Measurements from ENCODE around the gene TEDC1. TPM values are rescaled to one million over a fixed set of nuclear protein-coding genes. Genes with fewer than 3 reads are reported as not detected.

The TEDC1 gene
- total RNA-seq, 1 experiment from 2014 or later: 17.6 TPM

DNA sequence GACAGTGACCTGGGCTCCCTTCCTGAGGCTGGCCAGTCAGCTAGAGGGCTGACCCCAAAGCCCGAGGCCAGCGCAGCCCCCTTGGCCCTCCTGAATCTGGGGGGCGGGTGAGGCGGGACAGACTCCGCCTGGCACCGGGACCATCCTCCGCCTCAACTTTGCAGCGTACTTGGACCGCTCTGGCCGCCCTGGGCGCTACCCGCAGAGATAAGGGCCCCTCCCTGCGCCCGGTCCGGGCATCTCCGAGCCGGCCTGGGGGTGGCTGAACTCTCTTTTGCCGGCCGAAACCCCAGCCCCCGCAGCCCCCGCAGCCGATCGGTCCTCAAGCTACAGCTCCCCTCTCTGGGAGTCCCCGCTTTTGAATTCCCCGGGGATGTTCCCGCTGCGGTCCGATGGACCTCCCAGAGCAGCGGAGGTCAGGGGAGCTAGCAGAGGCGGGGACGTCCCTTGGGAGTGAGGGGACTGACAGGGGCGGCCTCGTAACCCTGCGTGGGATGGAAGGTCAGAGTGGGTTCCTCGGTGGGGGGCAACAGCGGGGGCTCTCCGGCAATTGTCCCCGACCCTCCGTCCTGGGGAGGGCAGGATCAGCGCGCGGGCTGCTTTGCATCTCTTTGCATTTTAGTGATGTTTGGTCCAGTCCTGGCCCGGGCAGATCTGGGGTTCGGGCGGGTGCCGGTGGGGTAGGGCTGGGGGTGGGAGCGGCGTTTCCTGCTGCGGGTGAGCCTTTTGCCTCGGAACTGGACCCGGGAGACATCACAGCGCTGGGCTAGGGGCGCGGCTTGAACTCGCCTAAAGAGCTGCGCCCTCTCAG lies 4.7 kb upstream of the TEDC1 start, which contains the start of gene CRIP1:
Gene CRIP1 (plus strand): TSS at position 724 of the 811 bp plus-strand sequence. CDS start 374 bp downstream, outside the sequence.
- ChIA-PET POLR2A (no interaction called here), CTCF (interaction anchor here (0.6 to 1.1 kb wide), 2 partner anchors 13 to 116 kb away, joined by 3 to 5 read pairs; no protein-coding TSS in a partner anchor)
- Mint-ChIP-seq H3K27ac (ENCODE audit: low read depth, unreplicated experiment) (no peak within 1 kb of the TSS), H3K36me3 (ENCODE audit: insufficient read depth, unreplicated experiment) (peaks cover 14% of the 10 kb centered on the region), H3K9me3 (ENCODE audit: unreplicated experiment) (no peaks in the 10 kb centered on the region), H3K4me1 (ENCODE audit: insufficient read depth, unreplicated experiment) (peaks cover 15% of the 10 kb centered on the region), H3K27me3 (ENCODE audit: insufficient read depth, unreplicated experiment) (no peaks in the 10 kb centered on the region), H3K4me3 (ENCODE audit: unreplicated experiment) (no peak within 1 kb of the TSS)
- intact Hi-C loops (cut with micrococcal nuclease): no loop called here
- no TSS peak for BruUV-seq (replicated peaks)
- DNase-seq (ENCODE audit: unreplicated experiment): no peak
- no peak for TF ChIP-seq CTCF (IDR thresholded peaks at IDR 0.05; ENCODE audit: unreplicated experiment)

GRCh38 chr14:105486974-105487448 lies 4.0 kb upstream of the TEDC1 start:
- no peak overlapping the region for H3K4me3 Mint-ChIP-seq (ENCODE audit: unreplicated experiment)
- POLR2A ChIA-PET: no interaction called here
- no peak for TF ChIP-seq CTCF (IDR thresholded peaks at IDR 0.05; ENCODE audit: unreplicated experiment)

DNA sequence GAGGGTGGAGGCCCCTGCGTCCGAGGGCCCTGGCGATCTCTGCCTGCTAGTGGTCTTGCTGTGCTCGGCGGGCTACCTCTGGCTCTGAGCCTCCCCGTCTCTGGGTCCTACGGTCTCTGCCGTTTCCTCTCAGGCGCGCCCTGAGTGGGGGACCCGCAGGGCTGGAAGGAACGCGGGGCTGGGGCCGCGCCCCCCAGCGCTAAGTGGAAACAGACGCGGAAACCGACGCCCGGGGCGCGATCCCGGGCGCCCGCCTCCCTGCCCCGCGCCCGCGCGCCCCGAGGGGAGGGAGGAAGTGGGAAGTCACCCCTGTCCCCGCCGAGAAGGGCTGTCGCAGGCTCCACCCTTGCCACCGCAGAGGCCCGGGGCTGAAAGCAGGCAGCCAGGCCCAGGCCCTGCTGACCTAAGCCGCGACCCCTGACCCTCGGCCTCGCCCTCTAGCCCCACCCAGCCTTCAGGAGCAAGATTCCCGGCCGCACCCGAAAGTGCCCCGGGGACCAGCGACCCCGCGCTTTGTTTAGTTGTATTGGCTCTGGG lies 3.5 kb upstream of the TEDC1 start:
- DNase-seq (ENCODE audit: unreplicated experiment): no peak
- peaks cover 13% of the 10 kb centered on the region for H3K4me1 Mint-ChIP-seq (ENCODE audit: insufficient read depth, unreplicated experiment)
- no peaks in the 10 kb centered on the region for H3K27me3 Mint-ChIP-seq (ENCODE audit: insufficient read depth, unreplicated experiment)
- TF ChIP-seq CTCF (IDR thresholded peaks at IDR 0.05; ENCODE audit: unreplicated experiment): no peak
- H3K27ac Mint-ChIP-seq (ENCODE audit: low read depth, unreplicated experiment): no peak overlapping the region
- no peak overlapping the region for H3K4me3 Mint-ChIP-seq (ENCODE audit: unreplicated experiment)
- H3K9me3 Mint-ChIP-seq (ENCODE audit: unreplicated experiment): no peaks in the 10 kb centered on the region
- intact Hi-C loops (cut with micrococcal nuclease): no loop called here
- ChIA-PET POLR2A (no interaction called here), CTCF (no interaction called here)
- BruUV-seq (replicated peaks): no TSS peak
- peaks cover 7% of the 10 kb centered on the region for H3K36me3 Mint-ChIP-seq (ENCODE audit: insufficient read depth, unreplicated experiment)

More at GRCh38 chr14:105486974-105487448, 4.0 kb upstream of the TEDC1 start:
- Mint-ChIP-seq H3K27me3 (ENCODE audit: insufficient read depth, unreplicated experiment) (no peaks in the 10 kb centered on the region), H3K4me1 (ENCODE audit: insufficient read depth, unreplicated experiment) (peaks cover 18% of the 10 kb centered on the region), H3K9me3 (ENCODE audit: unreplicated experiment) (no peaks in the 10 kb centered on the region), H3K36me3 (ENCODE audit: insufficient read depth, unreplicated experiment) (peaks cover 12% of the 10 kb centered on the region), H3K27ac (ENCODE audit: low read depth, unreplicated experiment) (no peak overlapping the region)
- intact Hi-C loops (cut with micrococcal nuclease): no loop called here
- no peak for DNase-seq (ENCODE audit: unreplicated experiment)
- CTCF ChIA-PET: no interaction called here
- BruUV-seq (replicated peaks): no TSS peak

DNA sequence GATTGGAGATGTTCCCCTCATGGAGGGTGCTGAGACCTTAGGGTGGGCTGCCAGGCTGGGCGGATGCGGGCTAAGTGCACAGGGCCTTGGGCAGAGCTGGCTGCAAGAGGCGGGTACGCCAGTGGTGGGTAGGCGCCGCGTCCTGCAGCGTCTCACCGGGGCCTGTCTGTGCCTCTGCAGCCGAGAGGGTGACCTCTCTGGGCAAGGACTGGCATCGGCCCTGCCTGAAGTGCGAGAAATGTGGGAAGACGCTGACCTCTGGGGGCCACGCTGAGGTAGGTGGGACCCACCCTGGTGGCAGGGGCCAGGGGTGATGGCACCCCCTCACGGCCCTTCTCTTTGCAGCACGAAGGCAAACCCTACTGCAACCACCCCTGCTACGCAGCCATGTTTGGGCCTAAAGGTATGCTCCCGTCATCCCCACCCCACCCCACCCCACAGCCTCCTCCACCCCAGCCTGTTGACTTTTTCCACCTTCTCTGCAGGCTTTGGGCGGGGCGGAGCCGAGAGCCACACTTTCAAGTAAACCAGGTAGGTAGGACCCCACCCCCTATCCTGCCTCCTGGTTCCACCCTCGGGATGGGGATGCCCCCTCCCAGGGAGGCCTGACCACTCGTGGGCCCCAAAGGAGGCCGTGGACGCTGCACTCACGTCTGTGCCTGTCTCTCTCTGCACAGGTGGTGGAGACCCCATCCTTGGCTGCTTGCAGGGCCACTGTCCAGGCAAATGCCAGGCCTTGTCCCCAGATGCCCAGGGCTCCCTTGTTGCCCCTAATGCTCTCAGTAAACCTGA lies 2.9 kb upstream of the TEDC1 start:
- TF ChIP-seq CTCF (IDR thresholded peaks at IDR 0.05; ENCODE audit: unreplicated experiment): no peak
- H3K27ac Mint-ChIP-seq (ENCODE audit: low read depth, unreplicated experiment): no peak overlapping the region
- peaks cover 11% of the 10 kb centered on the region for H3K4me1 Mint-ChIP-seq (ENCODE audit: insufficient read depth, unreplicated experiment)
- no TSS peak for BruUV-seq (replicated peaks)
- intact Hi-C loops (cut with micrococcal nuclease): no loop called here
- peaks cover 7% of the 10 kb centered on the region for H3K36me3 Mint-ChIP-seq (ENCODE audit: insufficient read depth, unreplicated experiment)
- H3K27me3 Mint-ChIP-seq (ENCODE audit: insufficient read depth, unreplicated experiment): no peaks in the 10 kb centered on the region
- no peaks in the 10 kb centered on the region for H3K9me3 Mint-ChIP-seq (ENCODE audit: unreplicated experiment)
- no peak for DNase-seq (ENCODE audit: unreplicated experiment)
- no peak overlapping the region for H3K4me3 Mint-ChIP-seq (ENCODE audit: unreplicated experiment)
- ChIA-PET POLR2A (no interaction called here), CTCF (interaction anchor here (0.6 to 2.5 kb wide), 4 partner anchors 7 to 298 kb away, joined by 4 to 45 read pairs (median 24); no protein-coding TSS in a partner anchor)
